Measurements from ENCODE around the gene PLPPR2. TPM values are rescaled to one million over a fixed set of nuclear protein-coding genes. Genes with fewer than 3 reads are reported as not detected.
A peak's percentile ranks its signal among the peaks of the same experiment; 100 is the strongest.

PLPPR2 gene
- total RNA-seq, 1 experiment from 2014 or later: 25.2 TPM

- BruUV-seq (replicated peaks): no TSS peak
- H3F3A ChIP-seq (ENCODE audit: insufficient read depth, low read depth): peaks cover 10% of the 10 kb centered on the region; the same call in 1 of the 2 replicates
- no peak overlapping the region for H3K4me2 ChIP-seq
- H4K20me1 ChIP-seq (ENCODE audit: insufficient read depth): no peaks in the 10 kb centered on the region
- POLR2A ChIA-PET (ENCODE audit: unreplicated experiment): no interaction called here
- peaks cover 5% of the 10 kb centered on the region for H3K79me2 ChIP-seq (ENCODE audit: low read depth)
- H3K27ac ChIP-seq: no peak overlapping the region
- no peak overlapping the region for H2AFZ ChIP-seq
- peaks cover 5% of the 10 kb centered on the region for H3K4me1 ChIP-seq (replicated peaks; ENCODE audit: insufficient read depth)
- H3K9me2 ChIP-seq (ENCODE audit: insufficient read depth): no peaks in the 10 kb centered on the region
- intact Hi-C loops (cut with micrococcal nuclease; ENCODE audit: unreplicated experiment): no loop called here
- no peaks in the 10 kb centered on the region for H3K9me3 ChIP-seq (ENCODE audit: insufficient read depth, low read depth)
- H3K27me3 ChIP-seq (ENCODE audit: insufficient read depth, low read depth): no peaks in the 10 kb centered on the region
- no peak for DNase-seq
- no peak for TF ChIP-seq EZH2 (IDR thresholded peaks at IDR 0.05; ENCODE audit: low read depth)
- TF ChIP-seq, protein P1, sequence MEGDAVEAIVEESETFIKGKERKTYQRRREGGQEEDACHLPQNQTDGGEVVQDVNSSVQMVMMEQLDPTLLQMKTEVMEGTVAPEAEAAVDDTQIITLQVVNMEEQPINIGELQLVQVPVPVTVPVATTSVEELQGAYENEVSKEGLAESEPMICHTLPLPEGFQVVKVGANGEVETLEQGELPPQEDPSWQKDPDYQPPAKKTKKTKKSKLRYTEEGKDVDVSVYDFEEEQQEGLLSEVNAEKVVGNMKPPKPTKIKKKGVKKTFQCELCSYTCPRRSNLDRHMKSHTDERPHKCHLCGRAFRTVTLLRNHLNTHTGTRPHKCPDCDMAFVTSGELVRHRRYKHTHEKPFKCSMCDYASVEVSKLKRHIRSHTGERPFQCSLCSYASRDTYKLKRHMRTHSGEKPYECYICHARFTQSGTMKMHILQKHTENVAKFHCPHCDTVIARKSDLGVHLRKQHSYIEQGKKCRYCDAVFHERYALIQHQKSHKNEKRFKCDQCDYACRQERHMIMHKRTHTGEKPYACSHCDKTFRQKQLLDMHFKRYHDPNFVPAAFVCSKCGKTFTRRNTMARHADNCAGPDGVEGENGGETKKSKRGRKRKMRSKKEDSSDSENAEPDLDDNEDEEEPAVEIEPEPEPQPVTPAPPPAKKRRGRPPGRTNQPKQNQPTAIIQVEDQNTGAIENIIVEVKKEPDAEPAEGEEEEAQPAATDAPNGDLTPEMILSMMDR (conservative IDR thresholded peaks at IDR 0.05): no peak
- no peak overlapping the region for H3K4me3 ChIP-seq
- CTCF ChIA-PET: no interaction called here
- H3K36me3 ChIP-seq (ENCODE audit: low read depth): no peaks in the 10 kb centered on the region
Observed at GRCh38 chr19:11370744-11371143, 15.5 kb downstream of the PLPPR2 start.

DNA sequence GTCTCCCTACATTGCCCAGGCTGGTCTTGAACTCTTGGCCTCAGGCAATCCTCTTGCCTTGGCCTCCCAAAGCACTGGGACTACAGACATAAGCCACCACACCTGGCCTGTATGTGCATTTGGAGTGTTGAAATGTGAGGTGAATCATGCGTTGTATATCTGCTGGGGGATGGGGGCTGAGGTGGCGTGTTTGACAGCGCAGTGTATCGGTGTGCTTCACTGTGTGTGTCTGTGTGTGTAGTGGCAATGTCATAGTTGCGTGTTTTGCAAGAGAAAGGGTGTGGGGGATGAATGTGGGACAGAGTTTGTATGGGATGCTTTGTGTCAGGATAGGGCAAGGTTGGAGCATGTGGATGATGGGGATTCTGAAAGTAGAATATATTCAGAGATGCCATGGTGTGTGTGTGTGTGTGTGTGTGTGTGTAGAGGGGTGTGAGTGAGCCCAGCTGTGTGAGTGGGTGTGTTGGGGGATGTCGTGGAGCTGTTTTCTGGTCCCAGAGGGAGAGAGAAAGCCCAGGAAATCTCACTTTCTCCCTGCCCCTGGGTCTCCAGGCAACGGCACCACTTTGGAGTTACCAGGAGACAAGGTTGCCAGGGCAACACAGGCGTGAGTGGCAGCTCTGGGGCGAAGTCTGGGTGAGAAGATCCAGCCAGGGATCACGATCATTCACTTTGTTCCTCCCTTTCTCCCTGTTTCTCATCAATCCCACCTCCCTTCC is 18.1 kb downstream of the PLPPR2 start:
- TF ChIP-seq, protein P1 (conservative IDR thresholded peaks at IDR 0.05): no peak
- no peak for TF ChIP-seq EZH2 (IDR thresholded peaks at IDR 0.05; ENCODE audit: low read depth)
- DNase-seq: no peak
- H3K4me1 ChIP-seq (replicated peaks; ENCODE audit: insufficient read depth): peaks cover 31% of the 10 kb centered on the region
- BruUV-seq (replicated peaks): no TSS peak
- no peak overlapping the region for H3K4me3 ChIP-seq
- ChIA-PET POLR2A (ENCODE audit: unreplicated experiment) (interaction anchor here (0.6 kb wide), 1 partner anchor 22 kb away, joined by 3 read pairs; no protein-coding TSS in a partner anchor), CTCF (interaction anchor here (0.6 kb wide), 1 partner anchor 166 kb away, joined by 4 read pairs; no protein-coding TSS in a partner anchor)
- no peaks in the 10 kb centered on the region for H4K20me1 ChIP-seq (ENCODE audit: insufficient read depth)
- H3K27ac ChIP-seq: no peak overlapping the region
- H3F3A ChIP-seq (ENCODE audit: insufficient read depth, low read depth): peaks cover 33% of the 10 kb centered on the region
- peak overlapping the region; percentile 81 for H3K4me2 ChIP-seq
- H3K27me3 ChIP-seq (ENCODE audit: insufficient read depth, low read depth): no peaks in the 10 kb centered on the region
- H3K79me2 ChIP-seq (ENCODE audit: low read depth): peaks cover 22% of the 10 kb centered on the region
- H2AFZ ChIP-seq: no peak overlapping the region
- intact Hi-C loops (cut with micrococcal nuclease; ENCODE audit: unreplicated experiment): no loop called here
- no peaks in the 10 kb centered on the region for H3K9me2 ChIP-seq (ENCODE audit: insufficient read depth)
- no peaks in the 10 kb centered on the region for H3K9me3 ChIP-seq (ENCODE audit: insufficient read depth, low read depth)
- H3K36me3 ChIP-seq (ENCODE audit: low read depth): no peaks in the 10 kb centered on the region

DNA sequence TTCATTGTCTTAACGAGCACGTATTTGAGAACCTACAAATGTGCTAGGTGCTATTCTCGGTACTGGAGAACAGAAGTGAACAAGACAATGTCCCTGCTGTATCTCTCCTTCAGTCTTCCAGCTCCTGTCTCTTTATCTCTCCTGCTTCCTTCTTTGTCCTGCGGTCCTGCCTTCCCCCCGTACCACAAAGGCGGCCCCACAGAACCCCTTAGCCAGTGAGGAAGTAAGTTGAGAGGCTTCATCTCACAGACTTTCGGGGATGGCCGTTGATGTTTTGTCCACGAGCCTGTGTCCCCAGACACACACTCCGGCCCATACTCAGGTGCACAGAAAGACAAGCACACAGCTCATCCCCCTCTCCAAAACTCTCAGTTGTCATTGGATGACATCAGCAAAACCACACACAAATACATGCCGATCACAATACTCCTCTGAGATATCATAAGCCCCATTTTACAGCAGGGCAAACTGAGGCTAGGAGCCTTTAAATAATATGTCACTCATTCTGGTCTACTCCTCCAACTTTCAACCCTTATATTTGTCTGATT is 18.7 kb downstream of the PLPPR2 start:
- no peaks in the 10 kb centered on the region for H3K9me3 ChIP-seq (ENCODE audit: insufficient read depth, low read depth)
- H3K27me3 ChIP-seq (ENCODE audit: insufficient read depth, low read depth): no peaks in the 10 kb centered on the region
- no TSS peak for BruUV-seq (replicated peaks)
- no peaks in the 10 kb centered on the region for H3K36me3 ChIP-seq (ENCODE audit: low read depth)
- POLR2A ChIA-PET (ENCODE audit: unreplicated experiment): interaction anchor here (0.6 to 1.0 kb wide), 3 partner anchors 23 to 162 kb away, joined by 3 to 13 read pairs (median 4); no protein-coding TSS in a partner anchor
- CTCF ChIA-PET: interaction anchor here (0.5 to 1.9 kb wide), 5 partner anchors 9 to 166 kb away, joined by 4 to 9 read pairs (median 4); no protein-coding TSS in a partner anchor
- H2AFZ ChIP-seq: peak overlapping the region; percentile 80
- peaks cover 22% of the 10 kb centered on the region for H3K79me2 ChIP-seq (ENCODE audit: low read depth)
- intact Hi-C loops (cut with micrococcal nuclease; ENCODE audit: unreplicated experiment): loop anchor here (2.0 kb wide), 3 partner anchors 19 to 79 kb away; partner anchors contain the start of genes ODAD3, PLPPR2 and PRKCSH
- peaks cover 38% of the 10 kb centered on the region for H3K4me1 ChIP-seq (replicated peaks; ENCODE audit: insufficient read depth)
- peak overlapping the region; percentile 75 for H3K27ac ChIP-seq
- TF ChIP-seq, protein P1 (conservative IDR thresholded peaks at IDR 0.05): no peak
- TF ChIP-seq EZH2 (IDR thresholded peaks at IDR 0.05; ENCODE audit: low read depth): no peak
- H4K20me1 ChIP-seq (ENCODE audit: insufficient read depth): no peaks in the 10 kb centered on the region
- peak overlapping the region; percentile 81 for H3K4me2 ChIP-seq
- H3F3A ChIP-seq (ENCODE audit: insufficient read depth, low read depth): peaks cover 33% of the 10 kb centered on the region
- H3K4me3 ChIP-seq: peak overlapping the region; percentile 62
- DNase-seq: no peak
- H3K9me2 ChIP-seq (ENCODE audit: insufficient read depth): no peaks in the 10 kb centered on the region

All from PC-9 (cell line).